MCF 10A (cell line): Measurements from ENCODE around the gene SLC6A5. TPM values are rescaled to one million over a fixed set of nuclear protein-coding genes. Genes with fewer than 3 reads are reported as not detected.

ENCODE experiments used
- BruUV-seq: library from RNA; stranded (reverse); fragments of 400-500 nt; replicated peaks from 2 replicates; lab custom pipeline; 2021; lab: Mats Ljungman, UMichigan
- CTCF ChIA-PET: fragments of 300-600 bp; sonication (Branson Sonifier 250); formaldehyde crosslinking; extraction: SDS; loops from one replicate; lab custom pipeline; 2021; ENCODE audit warnings: antibody characterized with exemption, inconsistent platforms; lab: Yijun Ruan, JAX
- POLR2A ChIA-PET: fragments of 300-600, 350-650 bp; sonication (Branson Sonifier 250); formaldehyde crosslinking; extraction: SDS; loops from one replicate; lab custom pipeline; 2020; ENCODE audit warnings: antibody characterized with exemption, inconsistent platforms; lab: Yijun Ruan, JAX
- DNase-seq: peaks from one replicate; pipeline ENCODE4 v3.0.0-alpha.2; 2018; ENCODE audit not compliant: unreplicated experiment
- H3K27ac Mint-ChIP-seq: one replicate; pipeline ENCODE4 v1.8.0; 2022; ENCODE audit warnings: mild to moderate bottlenecking, low read depth, mixed read lengths; ENCODE audit not compliant: unreplicated experiment
- H3K27me3 Mint-ChIP-seq: one replicate; pipeline ENCODE4 v1.8.0; 2022; ENCODE audit warnings: mixed read lengths; ENCODE audit not compliant: insufficient read depth, unreplicated experiment
- H3K36me3 Mint-ChIP-seq: one replicate; pipeline ENCODE4 v1.8.0; 2022; ENCODE audit warnings: mild to moderate bottlenecking, moderate library complexity, mixed read lengths; ENCODE audit not compliant: insufficient read depth, unreplicated experiment
- H3K4me1 Mint-ChIP-seq: one replicate; pipeline ENCODE4 v1.8.0; 2022; ENCODE audit warnings: mixed read lengths; ENCODE audit not compliant: insufficient read depth, unreplicated experiment
- H3K4me3 Mint-ChIP-seq: one replicate; pipeline ENCODE4 v1.8.0; 2022; ENCODE audit warnings: mild to moderate bottlenecking, moderate library complexity, mixed read lengths; ENCODE audit not compliant: unreplicated experiment
- H3K9me3 Mint-ChIP-seq: one replicate; pipeline ENCODE4 v1.8.0; 2022; ENCODE audit warnings: mixed read lengths; ENCODE audit not compliant: unreplicated experiment
- intact Hi-C: fragments of 100-400 bp; cut with micrococcal nuclease; formaldehyde crosslinking; loops from 2 replicates; pipeline ENCODE4 v1.14.1; 2022
- total RNA-seq: library from RNA; stranded (reverse); gene quantifications from 2 replicates; pipeline ENCODE4 v1.2.3, GENCODE V29; 2022
- TF ChIP-seq, protein P1 (sequence below): fragments of 200-600 bp; IDR thresholded peaks from one replicate; pipeline ENCODE4 v1.8.0; 2022; ENCODE audit warnings: antibody characterized with exemption, mild to moderate bottlenecking; ENCODE audit not compliant: unreplicated experiment

The SLC6A5 gene
- total RNA-seq, 1 experiment from 2014 or later, result not detected

DNA sequence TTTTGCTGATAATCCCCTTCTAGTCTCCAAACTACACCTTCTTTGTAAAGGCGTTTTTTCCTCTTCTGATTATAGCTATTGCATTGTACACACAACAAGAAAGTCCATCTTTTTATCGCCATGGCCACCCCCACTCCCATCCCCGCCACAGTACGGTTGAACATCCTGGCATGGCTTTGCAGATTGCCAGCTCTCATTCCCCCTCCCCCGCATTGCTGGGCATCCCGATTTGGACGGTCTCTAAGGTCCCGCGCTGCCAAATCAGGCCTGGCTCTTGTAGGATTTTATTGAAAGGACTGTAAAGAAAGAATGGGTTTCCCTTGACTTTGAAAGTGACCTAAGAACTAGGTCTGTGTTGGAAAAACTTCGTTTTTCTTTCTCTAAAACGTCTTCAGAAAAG, 916 bp upstream of the SLC6A5 start:
- Mint-ChIP-seq H3K4me1 (peaks cover 6% of the 10 kb centered on the region), H3K9me3 (peaks cover 8% of the 10 kb centered on the region), H3K36me3 (no peaks in the 10 kb centered on the region), H3K27ac (no peak overlapping the region), H3K4me3 (no peak overlapping the region), H3K27me3 (peaks cover 92% of the 10 kb centered on the region)
- no TSS peak for BruUV-seq
- no peak for DNase-seq
- POLR2A ChIA-PET, result no interaction called here
- CTCF ChIA-PET, result interaction anchor here (0.6 to 1.7 kb wide), 4 partner anchors 11 to 257 kb away, joined by 3 to 8 read pairs (median 5); no protein-coding TSS in a partner anchor
- intact Hi-C loops, result no loop called here
- TF ChIP-seq, protein P1, sequence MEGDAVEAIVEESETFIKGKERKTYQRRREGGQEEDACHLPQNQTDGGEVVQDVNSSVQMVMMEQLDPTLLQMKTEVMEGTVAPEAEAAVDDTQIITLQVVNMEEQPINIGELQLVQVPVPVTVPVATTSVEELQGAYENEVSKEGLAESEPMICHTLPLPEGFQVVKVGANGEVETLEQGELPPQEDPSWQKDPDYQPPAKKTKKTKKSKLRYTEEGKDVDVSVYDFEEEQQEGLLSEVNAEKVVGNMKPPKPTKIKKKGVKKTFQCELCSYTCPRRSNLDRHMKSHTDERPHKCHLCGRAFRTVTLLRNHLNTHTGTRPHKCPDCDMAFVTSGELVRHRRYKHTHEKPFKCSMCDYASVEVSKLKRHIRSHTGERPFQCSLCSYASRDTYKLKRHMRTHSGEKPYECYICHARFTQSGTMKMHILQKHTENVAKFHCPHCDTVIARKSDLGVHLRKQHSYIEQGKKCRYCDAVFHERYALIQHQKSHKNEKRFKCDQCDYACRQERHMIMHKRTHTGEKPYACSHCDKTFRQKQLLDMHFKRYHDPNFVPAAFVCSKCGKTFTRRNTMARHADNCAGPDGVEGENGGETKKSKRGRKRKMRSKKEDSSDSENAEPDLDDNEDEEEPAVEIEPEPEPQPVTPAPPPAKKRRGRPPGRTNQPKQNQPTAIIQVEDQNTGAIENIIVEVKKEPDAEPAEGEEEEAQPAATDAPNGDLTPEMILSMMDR, result no peak

DNA sequence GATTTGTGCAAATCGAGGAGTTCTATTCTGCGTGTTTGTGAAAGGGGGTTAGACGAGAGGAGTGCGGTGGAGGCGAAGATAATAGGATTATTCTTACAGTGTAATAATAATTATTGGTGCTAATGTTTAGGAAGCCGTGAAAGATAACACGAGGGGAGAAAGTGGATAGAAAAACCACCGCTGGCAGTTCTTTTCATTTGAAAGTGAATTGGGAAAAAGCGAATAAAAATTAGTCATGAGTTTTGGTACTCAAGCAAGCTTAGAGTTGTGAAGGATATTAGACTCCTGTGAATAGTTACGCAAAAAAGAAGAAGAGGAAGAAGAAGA, 575 bp downstream of the SLC6A5 start:
- H3K27me3 Mint-ChIP-seq, result peaks cover 92% of the 10 kb centered on the region
- H3K36me3 Mint-ChIP-seq, result no peaks in the 10 kb centered on the region
- peaks cover 6% of the 10 kb centered on the region for H3K4me1 Mint-ChIP-seq
- CTCF ChIA-PET, result interaction anchor here (0.7 to 1.4 kb wide), 5 partner anchors 9 to 911 kb away, joined by 3 to 6 read pairs (median 4); no protein-coding TSS in a partner anchor
- peaks cover 8% of the 10 kb centered on the region for H3K9me3 Mint-ChIP-seq
- no peak overlapping the region for H3K27ac Mint-ChIP-seq
- DNase-seq, result no peak
- intact Hi-C loops, result no loop called here
- BruUV-seq, result no TSS peak
- POLR2A ChIA-PET, result no interaction called here
- TF ChIP-seq, protein P1, result no peak
- no peak overlapping the region for H3K4me3 Mint-ChIP-seq

DNA sequence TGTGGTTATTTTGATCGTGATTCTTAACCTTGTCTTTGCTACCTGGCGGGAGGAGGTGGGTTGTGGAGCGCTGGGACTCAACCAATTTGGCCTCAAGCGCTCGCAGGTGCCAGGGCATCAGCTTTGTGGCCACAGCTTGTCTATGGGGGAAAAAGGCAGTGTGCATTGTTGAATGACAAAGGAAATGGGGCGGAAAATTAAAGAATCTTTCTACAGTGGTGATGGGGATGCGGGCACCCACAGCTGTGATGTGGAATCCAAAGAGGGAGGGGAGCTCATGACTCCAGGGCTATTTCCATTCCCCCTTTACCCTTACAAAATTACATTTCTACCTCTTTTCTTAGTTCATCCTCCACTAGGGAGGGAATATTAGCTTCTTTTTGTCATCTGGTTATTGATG, 1.1 kb downstream of the SLC6A5 start:
- TF ChIP-seq, protein P1, result no peak
- no peaks in the 10 kb centered on the region for H3K36me3 Mint-ChIP-seq
- H3K4me3 Mint-ChIP-seq, result no peak overlapping the region
- no peak overlapping the region for H3K27ac Mint-ChIP-seq
- no peak for DNase-seq
- POLR2A ChIA-PET, result no interaction called here
- intact Hi-C loops, result no loop called here
- peaks cover 95% of the 10 kb centered on the region for H3K27me3 Mint-ChIP-seq
- peaks cover 8% of the 10 kb centered on the region for H3K9me3 Mint-ChIP-seq
- CTCF ChIA-PET, result interaction anchor here (0.7 to 2.3 kb wide), 7 partner anchors 8 to 911 kb away, joined by 3 to 15 read pairs (median 4); no protein-coding TSS in a partner anchor
- BruUV-seq, result no TSS peak
- peaks cover 6% of the 10 kb centered on the region for H3K4me1 Mint-ChIP-seq

DNA sequence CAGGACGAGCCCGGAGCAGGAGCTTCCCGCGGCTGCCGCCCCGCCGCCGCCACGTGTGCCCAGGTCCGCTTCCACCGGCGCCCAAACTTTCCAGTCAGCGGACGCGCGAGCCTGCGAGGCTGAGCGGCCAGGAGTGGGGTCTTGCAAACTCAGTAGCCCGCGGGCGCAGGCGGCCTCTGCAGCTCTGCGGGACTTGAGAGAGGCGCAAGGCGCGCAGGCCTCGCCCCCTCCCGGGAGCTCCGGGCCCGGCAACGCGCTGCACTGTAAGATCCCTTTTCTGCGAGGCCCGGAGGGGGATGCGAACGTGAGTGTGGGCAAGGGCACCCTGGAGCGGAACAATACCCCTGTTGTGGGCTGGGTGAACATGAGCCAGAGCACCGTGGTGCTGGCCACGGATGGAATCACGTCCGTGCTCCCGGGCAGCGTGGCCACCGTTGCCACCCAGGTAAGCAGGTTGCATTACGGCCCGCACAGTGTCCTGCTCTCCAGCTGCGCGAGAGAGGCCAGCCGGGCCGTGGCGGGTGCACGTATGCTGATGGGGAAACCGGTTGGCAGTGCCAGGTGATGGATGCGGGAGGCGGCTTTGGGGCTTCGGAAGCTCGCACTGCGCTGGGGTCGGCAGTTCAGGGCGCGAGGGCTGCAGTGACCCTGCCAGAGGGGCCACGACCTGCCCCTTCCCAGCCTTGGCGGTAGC, 2.0 kb downstream of the SLC6A5 start:
- no peak for DNase-seq
- no TSS peak for BruUV-seq
- H3K4me1 Mint-ChIP-seq, result peaks cover 6% of the 10 kb centered on the region
- peaks cover 8% of the 10 kb centered on the region for H3K9me3 Mint-ChIP-seq
- TF ChIP-seq, protein P1, result no peak
- ChIA-PET CTCF (interaction anchor here (0.6 to 2.3 kb wide), 3 partner anchors 9 to 1960 kb away, joined by 3 to 15 read pairs (median 3); no protein-coding TSS in a partner anchor), POLR2A (no interaction called here)
- H3K27ac Mint-ChIP-seq, result no peak overlapping the region
- H3K36me3 Mint-ChIP-seq, result no peaks in the 10 kb centered on the region
- H3K4me3 Mint-ChIP-seq, result no peak overlapping the region
- intact Hi-C loops, result no loop called here
- peaks cover 100% of the 10 kb centered on the region for H3K27me3 Mint-ChIP-seq
